ENCODE measurements around the gene MYOG.

Gene MYOG

DNA sequence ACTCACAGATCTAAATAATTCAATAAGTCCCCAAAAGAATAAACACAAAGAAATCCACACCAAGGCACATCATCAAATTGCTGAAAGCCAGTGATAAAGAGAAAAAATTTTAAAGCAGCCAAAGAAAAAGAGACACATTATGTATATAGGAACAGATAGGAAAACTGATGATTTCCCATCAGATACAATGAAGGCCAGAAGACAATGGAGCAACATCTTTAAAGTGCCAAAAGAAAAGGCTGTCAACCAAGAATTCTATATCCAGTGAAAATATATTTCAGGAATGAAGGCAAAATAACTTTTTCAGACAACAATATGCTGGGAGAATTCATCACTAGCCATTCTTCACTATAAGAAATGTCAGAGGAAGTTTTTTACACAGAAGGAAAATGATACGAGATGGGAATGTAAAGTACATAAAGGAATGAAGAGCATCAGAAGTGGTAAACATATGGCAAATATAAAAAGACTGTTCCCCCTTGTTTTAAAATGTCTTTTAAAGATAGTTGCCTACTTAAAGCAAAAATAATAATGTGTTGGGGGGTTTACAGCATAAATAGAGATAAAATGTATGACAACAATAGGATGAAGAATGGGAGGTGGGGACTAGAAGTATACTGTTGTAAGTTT is 9.4 kb upstream of the MYOG start:
- Histone ChIP-seq H3K36me3 (ENCODE audit: insufficient read depth, low read length) (no peaks in the 10 kb centered on the region), H2AFZ (ENCODE audit: low read depth, low read length) (no peak overlapping the region), H3K4me1 (ENCODE audit: insufficient read depth, low read length) (no peaks in the 10 kb centered on the region), H3K9me3 (ENCODE audit: insufficient read depth, low read length, severe bottlenecking) (no peaks in the 10 kb centered on the region), H3K9ac (ENCODE audit: low read depth, low read length) (no peak overlapping the region), H3K27me3 (ENCODE audit: insufficient read depth, low read length, poor library complexity) (peaks cover 7% of the 10 kb centered on the region), H4K20me1 (ENCODE audit: insufficient read depth, low read length) (no peaks in the 10 kb centered on the region), H3K27ac (ENCODE audit: low read length) (no peak overlapping the region), H3K4me3 (ENCODE audit: low read depth in 1 of 2, low read length in 2 of 2) (no peak overlapping the region), H3K79me2 (ENCODE audit: insufficient read depth, low read length) (no peaks in the 10 kb centered on the region), H3K4me2 (ENCODE audit: insufficient read depth, low read length) (no peak overlapping the region)
- TF ChIP-seq, protein P1, sequence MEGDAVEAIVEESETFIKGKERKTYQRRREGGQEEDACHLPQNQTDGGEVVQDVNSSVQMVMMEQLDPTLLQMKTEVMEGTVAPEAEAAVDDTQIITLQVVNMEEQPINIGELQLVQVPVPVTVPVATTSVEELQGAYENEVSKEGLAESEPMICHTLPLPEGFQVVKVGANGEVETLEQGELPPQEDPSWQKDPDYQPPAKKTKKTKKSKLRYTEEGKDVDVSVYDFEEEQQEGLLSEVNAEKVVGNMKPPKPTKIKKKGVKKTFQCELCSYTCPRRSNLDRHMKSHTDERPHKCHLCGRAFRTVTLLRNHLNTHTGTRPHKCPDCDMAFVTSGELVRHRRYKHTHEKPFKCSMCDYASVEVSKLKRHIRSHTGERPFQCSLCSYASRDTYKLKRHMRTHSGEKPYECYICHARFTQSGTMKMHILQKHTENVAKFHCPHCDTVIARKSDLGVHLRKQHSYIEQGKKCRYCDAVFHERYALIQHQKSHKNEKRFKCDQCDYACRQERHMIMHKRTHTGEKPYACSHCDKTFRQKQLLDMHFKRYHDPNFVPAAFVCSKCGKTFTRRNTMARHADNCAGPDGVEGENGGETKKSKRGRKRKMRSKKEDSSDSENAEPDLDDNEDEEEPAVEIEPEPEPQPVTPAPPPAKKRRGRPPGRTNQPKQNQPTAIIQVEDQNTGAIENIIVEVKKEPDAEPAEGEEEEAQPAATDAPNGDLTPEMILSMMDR (IDR thresholded peaks at IDR 0.05; ENCODE audit: borderline replicate concordance, extremely low read depth, low read length, poor library complexity, severe bottlenecking) = no peak
- TF ChIP-seq EZH2 (IDR thresholded peaks at IDR 0.05; ENCODE audit: borderline replicate concordance, low read depth, low read length, severe bottlenecking) = no peak
- DNase-seq = no peak
- ATAC-seq (ENCODE audit: insufficient read depth, low read depth) = no peak

DNA sequence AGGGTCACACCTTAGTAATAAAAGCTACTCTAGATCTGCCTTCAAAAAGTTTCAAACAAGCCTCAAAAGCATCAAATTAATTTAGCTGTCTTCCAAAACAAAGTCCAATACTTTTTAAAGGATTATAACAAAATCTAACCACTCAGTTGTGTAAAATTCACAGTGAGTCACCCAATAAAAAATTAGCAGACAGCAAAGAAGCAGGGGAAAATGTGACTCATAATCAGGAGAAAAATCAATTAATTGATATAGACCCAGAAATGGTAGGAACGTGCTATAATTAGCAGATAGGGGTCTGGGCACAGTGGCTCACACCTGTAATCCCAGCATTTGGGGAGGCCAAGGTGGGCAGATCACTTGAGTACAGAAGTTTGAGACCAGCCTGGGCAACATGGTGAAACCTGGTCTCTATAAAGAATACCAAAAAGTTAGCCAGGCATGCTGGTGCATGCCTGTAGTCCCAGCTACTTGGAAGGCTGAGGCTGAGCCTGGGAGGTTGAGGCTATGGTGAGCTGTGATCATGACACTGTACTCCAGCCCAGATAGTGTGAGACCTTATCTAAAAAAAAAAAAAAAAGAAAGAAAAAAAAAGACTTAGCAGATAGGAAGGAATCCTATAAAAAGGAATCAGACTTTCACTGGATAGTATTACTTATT is 8.1 kb upstream of the MYOG start:
- Histone ChIP-seq H4K20me1 (ENCODE audit: insufficient read depth, low read length) (no peaks in the 10 kb centered on the region), H3K9ac (ENCODE audit: low read depth, low read length) (no peak overlapping the region), H3K36me3 (ENCODE audit: insufficient read depth, low read length) (no peaks in the 10 kb centered on the region), H3K79me2 (ENCODE audit: insufficient read depth, low read length) (no peaks in the 10 kb centered on the region), H3K4me2 (ENCODE audit: insufficient read depth, low read length) (no peak overlapping the region), H2AFZ (ENCODE audit: low read depth, low read length) (no peak overlapping the region), H3K9me3 (ENCODE audit: insufficient read depth, low read length, severe bottlenecking) (no peaks in the 10 kb centered on the region), H3K4me1 (ENCODE audit: insufficient read depth, low read length) (no peaks in the 10 kb centered on the region), H3K27ac (ENCODE audit: low read length) (no peak overlapping the region), H3K4me3 (ENCODE audit: low read depth in 1 of 2, low read length in 2 of 2) (no peak overlapping the region), H3K27me3 (ENCODE audit: insufficient read depth, low read length, poor library complexity) (peaks cover 11% of the 10 kb centered on the region)
- ATAC-seq (ENCODE audit: insufficient read depth, low read depth) (no peak), DNase-seq (no peak)
- TF ChIP-seq, protein P1 (IDR thresholded peaks at IDR 0.05; ENCODE audit: borderline replicate concordance, extremely low read depth, low read length, poor library complexity, severe bottlenecking) = no peak
- TF ChIP-seq EZH2 (IDR thresholded peaks at IDR 0.05; ENCODE audit: borderline replicate concordance, low read depth, low read length, severe bottlenecking) = no peak

DNA sequence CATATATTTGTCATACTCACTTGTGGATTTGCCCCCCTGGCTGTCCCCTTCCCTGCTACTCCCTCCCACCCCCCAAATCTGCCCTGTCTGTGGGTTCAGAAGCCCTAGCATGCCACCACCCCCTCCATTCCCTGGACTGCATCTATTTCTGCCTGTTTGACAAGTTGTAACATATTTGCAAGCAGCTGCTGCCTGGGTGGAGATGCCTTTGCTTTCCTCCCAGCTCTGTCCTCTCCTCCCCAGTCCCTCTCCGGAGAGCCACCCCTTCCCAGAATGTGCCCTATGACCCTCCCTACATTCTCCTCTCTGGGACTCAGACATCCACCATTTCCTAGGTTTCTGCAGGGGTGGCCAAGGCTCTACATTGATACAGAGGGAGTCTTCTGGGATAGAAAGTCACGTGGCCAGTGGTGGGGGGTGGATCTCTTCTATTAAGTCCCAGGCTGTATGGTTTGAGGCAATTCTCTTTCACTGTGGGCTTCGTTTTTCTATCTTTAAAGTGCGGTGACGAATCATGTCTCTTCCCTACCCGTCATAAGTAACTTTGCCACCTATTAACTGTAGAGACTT is 6.0 kb upstream of the MYOG start:
- no peak overlapping the region for H3K27ac ChIP-seq (ENCODE audit: low read length)
- peaks cover 18% of the 10 kb centered on the region for H3K27me3 ChIP-seq (ENCODE audit: insufficient read depth, low read length, poor library complexity)
- no peak overlapping the region for H3K4me3 ChIP-seq (ENCODE audit: low read depth in 1 of 2, low read length in 2 of 2)
- H3K4me2 ChIP-seq (ENCODE audit: insufficient read depth, low read length) = no peak overlapping the region
- H3K9ac ChIP-seq (ENCODE audit: low read depth, low read length) = no peak overlapping the region
- ATAC-seq (ENCODE audit: insufficient read depth, low read depth) (no peak), DNase-seq (no peak)
- H2AFZ ChIP-seq (ENCODE audit: low read depth, low read length) = no peak overlapping the region
- H3K9me3 ChIP-seq (ENCODE audit: insufficient read depth, low read length, severe bottlenecking) = no peaks in the 10 kb centered on the region
- no peak for TF ChIP-seq EZH2 (IDR thresholded peaks at IDR 0.05; ENCODE audit: borderline replicate concordance, low read depth, low read length, severe bottlenecking)
- TF ChIP-seq, protein P1 (IDR thresholded peaks at IDR 0.05; ENCODE audit: borderline replicate concordance, extremely low read depth, low read length, poor library complexity, severe bottlenecking) = no peak
- H4K20me1 ChIP-seq (ENCODE audit: insufficient read depth, low read length) = no peaks in the 10 kb centered on the region
- no peaks in the 10 kb centered on the region for H3K79me2 ChIP-seq (ENCODE audit: insufficient read depth, low read length)
- no peaks in the 10 kb centered on the region for H3K4me1 ChIP-seq (ENCODE audit: insufficient read depth, low read length)
- H3K36me3 ChIP-seq (ENCODE audit: insufficient read depth, low read length) = no peaks in the 10 kb centered on the region

All from DND-41 (cell line).